ENCODE results near the gene CCNG2.
A peak's percentile ranks its signal among the peaks of the same experiment; 100 is the strongest.

Gene CCNG2

GRCh38 chr4:77157859-77158486 is 966 bp downstream of the CCNG2 start:
- no peaks in the 10 kb centered on the region for H3K27me3 ChIP-seq
- peaks cover 32 to 33% of the 10 kb centered on the region in 2 experiments for H3K4me1 ChIP-seq (ENCODE audit: control insufficient read depth in 1 of 2, insufficient read depth in 1 of 2, low read depth in 1 of 2, low read length in 1 of 2)
- H3K9me3 ChIP-seq: no peaks in the 10 kb centered on the region
- H3K36me3 ChIP-seq: peaks cover 48% of the 10 kb centered on the region
- TF ChIP-seq CTCF (IDR thresholded peaks at IDR 0.05): peak; percentile 69
- H3K4me3 ChIP-seq (ENCODE audit: low read depth in 1 of 2, low read length in 1 of 2): peak overlapping the region; percentile 99
- H3K27ac ChIP-seq: peak overlapping the region; percentile 99

- H3K36me3 ChIP-seq: peaks cover 53% of the 10 kb centered on the region
- H3K9me3 ChIP-seq: no peaks in the 10 kb centered on the region
- TF ChIP-seq CTCF (IDR thresholded peaks at IDR 0.05): no peak
- peaks cover 27 to 28% of the 10 kb centered on the region in 2 experiments for H3K4me1 ChIP-seq (ENCODE audit: control insufficient read depth in 1 of 2, insufficient read depth in 1 of 2, low read depth in 1 of 2, low read length in 1 of 2)
- H3K27me3 ChIP-seq: no peaks in the 10 kb centered on the region
- H3K27ac ChIP-seq: peak overlapping the region; percentile 99
- peak overlapping the region; percentile 99 for H3K4me3 ChIP-seq (ENCODE audit: low read depth in 1 of 2, low read length in 1 of 2)
Observed at GRCh38 chr4:77158487-77158861, 1.5 kb downstream of the CCNG2 start.

- Histone ChIP-seq H3K4me1 (ENCODE audit: control insufficient read depth in 1 of 2, insufficient read depth in 1 of 2, low read depth in 1 of 2, low read length in 1 of 2) (peaks cover 24 to 27% of the 10 kb centered on the region in 2 experiments), H3K27ac (peak overlapping the region; percentile 99), H3K9me3 (no peaks in the 10 kb centered on the region), H3K27me3 (no peaks in the 10 kb centered on the region), H3K36me3 (peaks cover 67% of the 10 kb centered on the region), H3K4me3 (ENCODE audit: low read depth in 1 of 2, low read length in 1 of 2) (peak overlapping the region in 1 of 2 experiments; percentile 99)
- TF ChIP-seq CTCF (IDR thresholded peaks at IDR 0.05): no peak
Observed at GRCh38 chr4:77159806-77160205, 2.8 kb downstream of the CCNG2 start.

GRCh38 chr4:77163641-77164040 is 6.6 kb downstream of the CCNG2 start:
- Histone ChIP-seq H3K36me3 (peaks cover 100% of the 10 kb centered on the region), H3K4me3 (ENCODE audit: low read depth in 1 of 2, low read length in 1 of 2) (no peak overlapping the region), H3K9me3 (no peaks in the 10 kb centered on the region), H3K4me1 (ENCODE audit: control insufficient read depth in 1 of 2, insufficient read depth in 1 of 2, low read depth in 1 of 2, low read length in 1 of 2) (peaks cover 9 to 14% of the 10 kb centered on the region in 2 experiments), H3K27ac (no peak overlapping the region), H3K27me3 (no peaks in the 10 kb centered on the region)
- no peak for TF ChIP-seq CTCF (IDR thresholded peaks at IDR 0.05)

- Histone ChIP-seq H3K4me3 (ENCODE audit: low read depth in 1 of 2, low read length in 1 of 2) (no peak overlapping the region), H3K36me3 (peaks cover 93% of the 10 kb centered on the region), H3K9me3 (no peaks in the 10 kb centered on the region), H3K4me1 (ENCODE audit: control insufficient read depth in 1 of 2, insufficient read depth in 1 of 2, low read depth in 1 of 2, low read length in 1 of 2) (no peaks in the 10 kb centered on the region), H3K27ac (no peak overlapping the region), H3K27me3 (no peaks in the 10 kb centered on the region)
- no peak for TF ChIP-seq CTCF (IDR thresholded peaks at IDR 0.05)
Observed at GRCh38 chr4:77167173-77167572, 10.2 kb downstream of the CCNG2 start.
